Stimulated activated CD4-positive, alpha-beta T cell treated with anti-CD3 and anti-CD28 coated beads, Interleukin-15, amount 100 ng/mL, for 1 hour (primary cell): ENCODE measurements around the gene RAD50.
"Not testable (repeated sequence)": the region's sequence is repeated elsewhere in the genome, so short reads cannot be mapped to it uniquely, and the experiment has no call there.

Experiments used
- DNase-seq, 2 donors: peaks; one replicate each; pipeline ENCODE4 v3.0.0-alpha.2; 2020; ENCODE audit warnings: low read depth in 1 of 2, low spot score in 1 of 2

The RAD50 gene

DNA sequence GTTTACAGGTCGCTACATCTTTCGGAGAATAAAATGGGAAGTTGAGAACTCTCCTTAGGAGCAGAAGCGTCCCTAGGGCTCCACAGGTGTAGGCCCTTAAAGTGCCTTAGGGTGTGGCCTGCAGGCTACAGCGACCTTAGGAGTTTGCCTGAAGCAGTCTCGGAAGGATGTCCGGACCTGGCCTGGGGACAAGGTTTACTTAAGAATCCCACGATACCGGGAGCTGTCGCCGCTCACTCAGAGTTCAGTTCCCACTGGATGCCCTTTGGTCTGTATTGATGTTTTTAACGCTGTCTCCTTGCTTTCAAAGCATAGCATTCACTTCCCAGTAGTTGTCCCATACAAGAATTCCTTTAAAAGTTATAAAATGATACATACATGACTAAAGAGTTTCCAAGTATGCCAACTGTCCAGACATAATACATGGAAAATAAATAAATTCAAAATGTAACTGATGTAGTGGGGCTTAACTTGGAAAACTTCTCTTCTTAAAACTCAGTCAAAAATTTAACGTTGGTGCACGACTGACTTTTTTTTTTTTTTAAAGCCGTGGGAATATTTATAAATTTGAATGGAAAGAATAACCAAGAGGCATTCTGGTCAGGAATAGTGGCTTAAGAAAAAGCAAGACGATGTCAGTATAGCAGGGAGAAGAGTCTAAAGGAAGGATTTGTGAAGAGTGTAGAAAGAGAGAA, 848 bp downstream of the RAD50 start:
- peak in 1 of 2 donors; percentile 11 for DNase-seq

GRCh38 chr5:132559383-132560060, 2.7 kb downstream of the RAD50 start:
- no peak for DNase-seq

DNA sequence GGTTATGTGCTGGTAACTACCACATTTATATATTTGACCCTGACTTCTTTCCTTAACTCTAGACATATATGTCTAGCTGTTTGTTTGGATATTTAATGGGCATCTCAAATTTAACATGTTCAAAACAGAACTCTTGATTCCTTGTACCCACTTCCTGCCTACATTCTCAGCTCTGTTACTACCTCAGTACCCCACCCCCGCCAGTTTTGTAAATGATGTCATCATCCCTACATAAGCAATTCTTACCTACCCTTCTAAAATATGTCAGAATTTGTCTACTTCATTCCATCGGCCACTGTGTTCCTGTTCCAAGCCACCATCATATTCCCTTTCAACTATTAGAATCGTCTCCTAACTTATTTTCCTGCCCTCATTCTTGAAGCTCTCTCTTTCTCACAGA, 4.8 kb downstream of the RAD50 start:
- no peak for DNase-seq

- not testable (repeated sequence) for DNase-seq
Measured at GRCh38 chr5:132564555-132564954, 7.8 kb downstream of the RAD50 start.

DNA sequence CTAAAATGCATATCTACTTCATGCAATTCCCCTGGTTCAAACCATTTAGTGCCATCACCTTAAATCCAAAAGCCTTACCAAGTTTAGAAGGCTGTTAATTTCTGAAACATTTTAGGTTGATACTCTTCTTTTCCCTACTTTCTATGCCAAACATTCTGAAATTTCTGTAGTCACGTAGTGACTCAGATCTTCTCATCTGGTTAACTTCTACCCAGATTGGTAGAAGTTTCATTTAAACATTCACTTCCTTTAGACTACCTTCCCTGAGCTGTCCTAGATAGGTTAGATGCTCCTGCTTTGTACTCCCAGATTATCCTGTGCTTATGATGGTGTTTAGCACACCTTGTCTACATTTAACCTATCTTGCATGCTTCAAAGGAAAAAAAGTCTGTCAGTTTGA, 9.9 kb downstream of the RAD50 start:
- no peak for DNase-seq

- DNase-seq, result no peak
Measured at GRCh38 chr5:132576123-132576522, 19.3 kb downstream of the RAD50 start.

DNA sequence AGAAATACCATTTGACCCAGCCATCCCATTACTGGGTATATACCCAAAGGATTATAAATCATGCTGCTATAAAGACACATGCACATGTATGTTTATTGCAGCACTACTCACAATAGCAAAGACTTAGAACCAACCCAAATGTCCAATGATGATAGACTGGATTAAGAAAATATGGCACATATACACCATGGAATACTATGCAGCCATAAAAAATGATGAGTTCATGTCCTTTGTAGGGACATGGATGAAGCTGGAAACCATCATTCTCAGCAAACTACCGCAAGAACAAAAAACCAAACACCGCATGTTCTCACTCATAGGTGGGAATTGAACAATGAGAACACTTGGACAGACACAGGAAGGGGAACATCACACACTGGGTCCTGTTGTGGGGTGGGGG, 27.8 kb downstream of the RAD50 start:
- not testable (repeated sequence) for DNase-seq

GRCh38 chr5:132586063-132586462, 29.3 kb downstream of the RAD50 start:
- no peak for DNase-seq

- no peak for DNase-seq
Measured at GRCh38 chr5:132589467-132589866, 32.7 kb downstream of the RAD50 start.

- DNase-seq, result no peak
Measured at GRCh38 chr5:132591145-132591544, 34.4 kb downstream of the RAD50 start.

DNA sequence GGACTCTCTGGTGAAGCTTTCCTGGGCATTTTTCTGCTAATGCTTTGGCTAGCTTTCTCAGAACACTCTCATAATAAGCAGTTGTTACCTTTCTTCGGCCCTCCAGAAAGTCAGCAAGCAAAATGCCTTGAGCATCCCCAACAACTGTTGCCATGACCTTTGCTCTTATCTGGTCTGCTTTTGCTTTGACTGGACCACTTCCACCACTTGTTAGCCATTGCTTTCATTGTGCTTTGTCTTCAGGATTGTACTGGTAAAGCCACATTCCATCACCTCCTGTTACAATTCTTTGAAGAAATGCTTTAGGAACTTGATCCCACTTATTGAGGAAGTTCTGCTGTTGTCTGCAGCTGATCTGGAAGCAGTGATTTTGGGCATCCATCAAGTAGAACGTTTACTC, 35.7 kb downstream of the RAD50 start:
- no peak for DNase-seq

DNA sequence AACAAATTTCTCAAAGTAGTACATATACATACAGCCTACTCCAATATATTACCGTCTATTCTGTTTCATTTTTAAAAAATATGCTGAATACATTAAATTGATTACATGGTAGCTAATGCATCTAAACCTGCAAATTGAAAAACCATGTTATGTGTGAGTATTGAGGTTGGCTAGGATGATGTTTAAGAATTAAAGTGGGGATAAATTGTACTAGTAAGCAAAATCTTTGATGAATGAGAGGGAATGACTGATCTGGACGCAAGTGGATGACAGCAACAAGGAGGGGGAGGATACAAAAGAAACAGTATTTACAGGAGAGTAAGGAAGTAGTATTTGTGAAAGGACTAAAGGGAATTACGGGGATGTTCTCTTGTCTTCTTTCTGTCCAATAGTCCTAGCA, 37.4 kb downstream of the RAD50 start:
- no peak for DNase-seq

GRCh38 chr5:132595624-132596023, 38.8 kb downstream of the RAD50 start:
- no peak for DNase-seq

GRCh38 chr5:132601071-132601728, 44.4 kb downstream of the RAD50 start:
- DNase-seq, result no peak

DNA sequence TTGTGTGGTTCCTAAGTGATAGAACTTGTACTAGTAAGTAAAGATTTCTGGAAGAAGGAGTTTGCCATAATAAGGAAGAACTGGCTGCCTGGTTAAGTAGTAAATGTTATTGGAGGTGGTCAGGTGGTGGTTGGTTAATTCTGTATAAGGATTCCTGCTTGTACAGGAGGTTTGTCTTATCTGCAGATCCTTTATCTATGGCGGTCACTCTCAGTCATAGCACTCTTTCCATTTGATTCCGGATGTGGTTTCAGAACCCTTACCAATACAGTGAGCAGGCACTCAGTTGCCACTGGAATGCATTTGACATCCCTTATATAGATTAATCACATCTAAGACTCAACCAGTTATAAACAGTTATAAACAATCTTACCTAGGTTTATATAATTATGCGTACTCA, 50.3 kb downstream of the RAD50 start:
- DNase-seq, result no peak

DNA sequence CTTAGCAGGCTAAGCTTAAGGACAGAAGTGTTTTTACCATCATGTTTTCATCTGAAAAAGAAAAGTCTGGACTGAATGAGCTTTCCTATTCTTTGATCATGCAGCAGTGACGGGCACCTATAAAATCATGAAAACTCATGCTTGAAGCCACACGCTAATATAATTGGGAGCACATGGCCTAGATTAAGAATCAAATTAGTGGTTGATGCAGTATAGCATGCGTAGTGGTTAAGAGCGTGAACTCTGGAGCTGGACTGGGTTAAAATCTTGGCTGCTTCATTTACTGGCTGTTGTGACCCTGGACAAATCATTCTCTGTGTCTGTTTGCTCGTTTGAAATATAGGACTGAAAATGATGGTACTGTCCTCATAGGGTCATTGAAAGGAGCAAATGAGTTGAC, 51.3 kb downstream of the RAD50 start:
- no peak for DNase-seq

- DNase-seq, result no peak
Measured at GRCh38 chr5:132611965-132612364, 55.2 kb downstream of the RAD50 start.

DNA sequence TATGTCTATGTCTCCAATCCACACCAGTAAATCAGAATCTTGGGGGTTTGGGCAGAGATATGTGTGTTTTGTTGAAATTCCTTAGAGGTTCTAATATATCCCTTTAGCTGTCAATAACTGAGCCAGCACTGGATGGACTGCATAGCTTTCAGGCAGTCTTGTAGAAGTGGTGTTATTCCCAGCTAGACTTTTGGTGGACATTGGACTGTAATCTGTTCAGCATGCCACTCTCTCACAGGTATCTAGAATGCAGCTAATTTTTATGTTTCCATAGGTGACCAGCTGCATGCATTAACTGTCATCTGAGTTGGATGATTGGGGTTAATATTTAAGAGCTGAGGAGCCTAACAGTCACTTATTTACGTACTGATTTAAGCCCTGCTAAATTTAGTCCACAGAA, 56.1 kb downstream of the RAD50 start:
- DNase-seq, result no peak

DNA sequence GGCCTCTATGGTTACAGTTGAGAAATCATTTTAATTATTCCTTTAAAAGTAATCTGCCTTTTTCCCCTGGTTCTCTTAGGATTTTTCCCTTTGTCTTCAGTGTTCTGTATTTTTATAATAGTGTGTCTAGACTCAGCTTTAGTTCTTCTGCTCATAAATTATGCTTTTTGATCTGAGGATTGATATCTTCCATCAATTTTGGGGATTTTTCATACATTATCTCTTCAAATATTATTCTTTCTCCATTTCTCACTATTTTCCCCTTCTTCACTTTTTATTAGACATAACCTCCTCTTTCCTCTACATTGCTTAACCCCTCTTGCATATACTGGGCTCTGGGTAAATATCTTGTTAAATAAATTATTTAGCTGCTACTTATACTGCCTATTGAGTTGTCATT, 64.9 kb downstream of the RAD50 start:
- DNase-seq, result no peak

DNA sequence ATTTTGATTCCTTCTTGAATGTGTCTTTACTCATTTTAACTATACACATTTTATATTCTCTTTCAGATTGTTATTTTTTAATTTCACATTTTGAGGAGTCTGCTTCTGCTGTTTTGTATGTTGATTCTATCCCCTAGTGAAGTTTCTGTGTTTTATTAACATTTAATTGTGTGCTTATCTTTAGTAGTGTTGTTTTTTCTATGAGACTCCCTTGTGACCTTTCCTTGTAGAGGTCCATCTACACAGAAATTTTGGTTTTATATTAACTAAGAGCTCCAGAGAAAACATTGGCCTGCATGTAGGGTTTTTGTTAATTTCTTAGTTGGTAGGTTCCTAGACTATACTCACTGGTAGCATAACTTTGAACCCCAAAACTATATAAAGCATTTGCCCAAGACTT, 65.8 kb downstream of the RAD50 start:
- DNase-seq, result no peak

DNA sequence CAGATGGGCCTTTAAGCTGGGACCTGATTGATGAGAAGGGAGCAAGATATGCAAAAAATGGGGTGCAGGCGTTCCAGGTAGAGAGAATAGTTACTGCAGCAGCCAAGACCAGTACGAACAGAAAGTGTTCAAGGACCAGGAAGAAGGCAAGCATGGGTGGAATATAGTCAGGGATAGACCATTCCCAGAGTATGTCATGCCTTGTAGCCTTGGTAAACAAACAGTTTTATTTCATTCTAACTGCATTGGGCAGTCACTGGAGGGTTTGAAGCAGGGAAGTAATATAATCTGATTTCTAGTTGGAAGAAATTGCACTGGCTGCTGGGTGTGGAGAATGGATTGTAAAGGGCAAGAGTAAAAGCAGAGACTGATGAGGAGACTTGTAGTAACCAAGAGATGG, 70.7 kb downstream of the RAD50 start:
- no peak for DNase-seq

DNA sequence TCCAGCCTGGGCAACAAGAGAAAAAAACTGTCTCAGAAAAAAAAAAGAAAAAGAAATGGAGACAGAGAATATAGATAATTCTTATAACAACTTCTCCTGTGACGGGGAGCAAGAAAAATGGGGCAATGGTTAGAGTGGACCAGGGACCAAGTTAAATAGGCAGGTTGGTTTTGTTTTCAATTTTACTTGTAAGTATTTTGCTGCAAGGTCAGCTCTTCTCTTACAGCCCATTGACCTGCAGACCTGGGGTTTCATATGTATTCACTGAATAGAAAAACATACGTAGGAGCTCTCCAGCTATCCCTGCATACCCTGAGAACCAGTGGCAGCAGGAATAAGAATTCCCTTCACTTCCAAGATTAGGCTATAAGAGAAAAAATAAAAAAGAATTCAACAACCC, 72.0 kb downstream of the RAD50 start:
- DNase-seq, result no peak
